Osteoblast (primary cell): ENCODE data around the gene PRXL2B. TPM values are rescaled to one million over a fixed set of nuclear protein-coding genes. Genes with fewer than 3 reads are reported as not detected.

ENCODE experiments used
- DNase-seq: peaks from one replicate; pipeline ENCODE4 v3.0.0; 2011; ENCODE audit warnings: low spot score, mixed read lengths; ENCODE audit not compliant: insufficient read length; ENCODE audit errors: missing footprints
- H2AFZ ChIP-seq: 2 replicates; pipeline ENCODE4 v1.6.0; 2011; ENCODE audit warnings: mild to moderate bottlenecking, low read length
- H3K27ac ChIP-seq: 2 replicates; pipeline ENCODE4 v1.5.1; 2011; ENCODE audit warnings: mild to moderate bottlenecking, low read depth, low read length, moderate library complexity
- H3K27me3 ChIP-seq: 2 replicates; pipeline ENCODE4 v1.6.0; 2012; ENCODE audit warnings: mild to moderate bottlenecking, control low read depth, inconsistent platforms, low read length, moderate library complexity; ENCODE audit not compliant: insufficient read depth
- H3K36me3 ChIP-seq: 2 replicates; pipeline ENCODE4 v1.5.1; 2011; ENCODE audit warnings: mild to moderate bottlenecking, low read length, control low read depth, moderate library complexity; ENCODE audit not compliant: insufficient read depth
- H3K4me1 ChIP-seq: 2 replicates; pipeline ENCODE4 v1.5.1; 2011; ENCODE audit warnings: mild to moderate bottlenecking, low read length, control low read depth, moderate library complexity; ENCODE audit not compliant: insufficient read depth
- H3K4me2 ChIP-seq: 2 replicates; pipeline ENCODE4 v1.6.0; 2011; ENCODE audit warnings: mild to moderate bottlenecking, low read length; ENCODE audit not compliant: insufficient read depth
- H3K4me3 ChIP-seq: fragments of 200-600 bp; sonication (generic); 3 replicates; pipeline ENCODE4 v1.5.1; 2012; ENCODE audit warnings: mild to moderate bottlenecking, low read length, inconsistent platforms; ENCODE audit not compliant: insufficient read depth
- H3K79me2 ChIP-seq: 2 replicates; pipeline ENCODE4 v1.6.0; 2012; ENCODE audit warnings: mild to moderate bottlenecking, low read length, control low read depth, inconsistent platforms; ENCODE audit not compliant: insufficient read depth
- H3K9me3 ChIP-seq: 2 replicates; pipeline ENCODE4 v1.5.1; 2011; ENCODE audit warnings: low read depth, low read length, control low read depth
- H4K20me1 ChIP-seq: 2 replicates; pipeline ENCODE4 v1.6.0; 2012; ENCODE audit warnings: mild to moderate bottlenecking, low read length, control low read depth; ENCODE audit not compliant: insufficient read depth
- total RNA-seq: library from RNA; depleted of rRNA; stranded (reverse); fragments of >200 nt; gene quantifications from 2 replicates; pipeline ENCODE4 v1.2.3, GENCODE V29; 2012
- TF ChIP-seq, protein P1 (sequence below): IDR thresholded peaks from 2 replicates; pipeline ENCODE4 v1.5.1; 2011; ENCODE audit warnings: mild to moderate bottlenecking, low read depth, low read length, moderate library complexity; ENCODE audit errors: extremely low read depth

Gene PRXL2B
- total RNA-seq, 1 donor = 8.0 TPM

DNA sequence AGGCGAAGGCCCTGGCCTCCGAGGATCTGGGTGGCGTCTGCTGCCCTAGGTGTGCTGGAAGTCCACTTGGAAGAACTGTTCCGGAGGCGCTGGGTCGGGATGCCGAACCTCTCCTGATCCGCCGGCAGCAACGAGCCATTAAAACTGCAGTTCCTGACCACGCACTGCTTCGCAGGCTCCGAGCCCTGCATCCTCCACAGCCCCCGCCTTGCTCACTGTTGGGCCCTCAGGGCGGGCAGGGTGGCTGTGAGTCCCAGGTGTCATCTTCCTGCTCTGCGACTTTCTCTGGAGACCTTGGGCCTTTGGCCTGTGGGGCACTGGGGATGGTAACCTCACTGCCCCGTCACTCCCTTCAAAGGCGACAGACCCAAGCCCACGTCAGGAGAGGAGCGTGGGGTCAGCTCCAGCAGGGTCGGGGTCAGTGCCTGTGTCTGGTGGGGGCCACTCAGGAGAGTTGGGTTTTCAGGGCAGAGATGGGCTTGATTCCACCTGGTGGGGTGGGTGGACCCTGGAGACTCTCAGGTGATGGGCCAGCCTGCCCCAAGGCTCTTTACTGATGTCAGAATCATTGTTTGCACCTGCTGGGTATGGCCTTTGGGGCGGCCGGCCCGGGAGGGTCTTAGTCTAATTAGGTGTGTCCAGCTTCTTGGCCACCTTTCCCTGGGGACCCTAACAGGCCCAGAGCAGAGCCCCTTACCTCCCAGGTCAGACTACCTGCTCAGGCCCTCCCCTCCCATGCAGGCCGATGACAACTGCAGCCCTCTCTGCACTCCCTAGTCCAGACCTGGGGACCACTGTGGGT is 3.1 kb downstream of the PRXL2B start:
- Histone ChIP-seq H3K27ac (no peak overlapping the region), H3K79me2 (peaks cover 4% of the 10 kb centered on the region), H3K9me3 (no peaks in the 10 kb centered on the region), H4K20me1 (no peaks in the 10 kb centered on the region), H2AFZ (no peak overlapping the region), H3K36me3 (no peaks in the 10 kb centered on the region), H3K27me3 (no peaks in the 10 kb centered on the region), H3K4me1 (peaks cover 3% of the 10 kb centered on the region), H3K4me3 (no peak overlapping the region), H3K4me2 (no peak overlapping the region)
- TF ChIP-seq, protein P1, sequence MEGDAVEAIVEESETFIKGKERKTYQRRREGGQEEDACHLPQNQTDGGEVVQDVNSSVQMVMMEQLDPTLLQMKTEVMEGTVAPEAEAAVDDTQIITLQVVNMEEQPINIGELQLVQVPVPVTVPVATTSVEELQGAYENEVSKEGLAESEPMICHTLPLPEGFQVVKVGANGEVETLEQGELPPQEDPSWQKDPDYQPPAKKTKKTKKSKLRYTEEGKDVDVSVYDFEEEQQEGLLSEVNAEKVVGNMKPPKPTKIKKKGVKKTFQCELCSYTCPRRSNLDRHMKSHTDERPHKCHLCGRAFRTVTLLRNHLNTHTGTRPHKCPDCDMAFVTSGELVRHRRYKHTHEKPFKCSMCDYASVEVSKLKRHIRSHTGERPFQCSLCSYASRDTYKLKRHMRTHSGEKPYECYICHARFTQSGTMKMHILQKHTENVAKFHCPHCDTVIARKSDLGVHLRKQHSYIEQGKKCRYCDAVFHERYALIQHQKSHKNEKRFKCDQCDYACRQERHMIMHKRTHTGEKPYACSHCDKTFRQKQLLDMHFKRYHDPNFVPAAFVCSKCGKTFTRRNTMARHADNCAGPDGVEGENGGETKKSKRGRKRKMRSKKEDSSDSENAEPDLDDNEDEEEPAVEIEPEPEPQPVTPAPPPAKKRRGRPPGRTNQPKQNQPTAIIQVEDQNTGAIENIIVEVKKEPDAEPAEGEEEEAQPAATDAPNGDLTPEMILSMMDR = no peak
- peak; percentile 87 for DNase-seq

DNA sequence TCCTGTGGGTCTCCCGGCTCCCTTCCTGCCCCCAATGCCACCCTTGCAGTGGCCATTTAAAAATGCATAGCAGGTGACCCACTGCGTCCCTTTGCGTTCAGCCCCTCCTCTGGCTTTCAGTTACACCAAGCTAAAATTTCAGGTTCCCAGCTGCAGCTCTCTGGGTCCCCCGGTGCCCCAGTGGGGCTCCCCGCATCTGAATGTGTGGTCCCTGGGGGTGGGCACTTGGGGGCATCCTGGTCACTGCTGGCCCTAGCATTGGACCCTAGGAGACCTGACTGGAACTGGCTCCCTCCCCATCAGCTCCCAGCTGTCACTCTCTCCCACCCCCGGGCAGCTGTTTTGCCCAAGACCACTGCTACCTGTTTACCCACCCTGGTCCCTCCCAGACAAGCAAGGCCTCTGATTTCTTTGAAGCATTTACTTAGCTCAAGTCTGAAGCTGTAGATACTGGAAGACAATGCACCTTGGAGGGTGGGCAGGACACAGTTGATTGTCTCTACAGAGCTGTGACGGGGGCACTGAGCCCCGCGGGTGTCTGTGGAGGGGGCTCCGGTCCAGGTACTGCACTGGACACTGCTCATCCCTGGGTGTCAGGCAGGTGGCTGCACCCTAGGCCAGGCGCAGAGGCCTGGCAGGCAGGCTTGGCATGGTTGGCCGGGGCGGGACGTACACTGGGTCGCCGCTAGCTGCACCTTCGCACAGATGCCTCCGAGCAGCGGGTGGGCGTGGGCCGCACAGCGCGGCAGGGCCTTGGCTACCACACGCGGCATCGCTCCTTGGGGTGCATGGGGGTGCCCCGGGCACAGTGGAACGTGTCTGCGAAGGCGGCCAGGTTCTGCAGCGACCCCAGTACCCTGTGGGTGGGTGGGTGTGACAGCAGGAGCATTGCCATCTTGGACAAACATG is 3.9 kb downstream of the PRXL2B start:
- Histone ChIP-seq H3K36me3 (no peaks in the 10 kb centered on the region), H3K4me2 (no peak overlapping the region), H3K79me2 (peaks cover 4% of the 10 kb centered on the region), H4K20me1 (no peaks in the 10 kb centered on the region), H3K9me3 (no peaks in the 10 kb centered on the region), H2AFZ (no peak overlapping the region), H3K27me3 (no peaks in the 10 kb centered on the region), H3K4me3 (no peak overlapping the region), H3K27ac (no peak overlapping the region), H3K4me1 (peaks cover 3% of the 10 kb centered on the region)
- DNase-seq = peak; percentile 90
- TF ChIP-seq, protein P1 = no peak

DNA sequence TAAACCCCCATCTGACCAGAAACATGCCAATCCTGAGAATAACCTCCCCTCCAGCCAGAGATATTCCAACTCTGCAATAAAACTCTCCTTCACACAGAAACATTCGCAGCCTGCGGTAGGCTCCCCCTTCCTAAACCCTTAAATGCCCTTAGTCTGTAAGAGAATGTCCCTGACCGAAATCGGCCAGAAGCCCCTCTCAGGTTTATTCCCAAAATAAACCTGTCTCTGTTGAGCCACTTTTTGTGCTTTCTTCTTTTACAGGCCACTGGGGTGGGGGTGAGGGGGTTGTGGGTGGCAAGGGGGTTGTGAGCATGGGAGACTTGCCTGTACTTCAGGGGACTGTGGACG is 4.6 kb downstream of the PRXL2B start:
- H3K36me3 ChIP-seq = no peaks in the 10 kb centered on the region
- no peaks in the 10 kb centered on the region for H4K20me1 ChIP-seq
- no peaks in the 10 kb centered on the region for H3K4me1 ChIP-seq
- H3K79me2 ChIP-seq = peaks cover 4% of the 10 kb centered on the region
- TF ChIP-seq, protein P1 = no peak
- no peak overlapping the region for H3K27ac ChIP-seq
- no peak for DNase-seq
- no peak overlapping the region for H3K4me3 ChIP-seq
- no peak overlapping the region for H3K4me2 ChIP-seq
- H3K27me3 ChIP-seq = no peaks in the 10 kb centered on the region
- H3K9me3 ChIP-seq = no peaks in the 10 kb centered on the region
- no peak overlapping the region for H2AFZ ChIP-seq
